Activated naive CD4-positive, alpha-beta T cell treated with anti-CD3 and anti-CD28 coated beads for 36 hours (primary cell): ENCODE measurements around the gene NT5DC1. TPM values are rescaled to one million over a fixed set of nuclear protein-coding genes. Genes with fewer than 3 reads are reported as not detected.

Experiments
- CTCF ChIA-PET: fragments of 350-600 bp; sonication (Branson Sonifier 250); formaldehyde crosslinking; loops from one replicate; lab custom pipeline; 2021; ENCODE audit warnings: antibody characterized with exemption; lab: Charles Lee
- DNase-seq: peaks from one replicate; pipeline ENCODE4 v3.0.0-alpha.2; 2020
- H3K27ac Mint-ChIP-seq: one replicate; pipeline ENCODE4 v1.8.0; 2021; ENCODE audit warnings: mild to moderate bottlenecking, mixed read lengths
- H3K27me3 Mint-ChIP-seq: one replicate; pipeline ENCODE4 v1.8.0; 2021; ENCODE audit warnings: low read depth, mixed read lengths
- H3K36me3 Mint-ChIP-seq: one replicate; pipeline ENCODE4 v1.8.0; 2021; ENCODE audit warnings: low read depth, mixed read lengths
- H3K4me1 Mint-ChIP-seq: one replicate; pipeline ENCODE4 v1.8.0; 2021; ENCODE audit warnings: low read depth, mixed read lengths
- H3K4me3 Mint-ChIP-seq: one replicate; pipeline ENCODE4 v1.8.0; 2021; ENCODE audit warnings: mild to moderate bottlenecking, moderate library complexity, mixed read lengths
- H3K9me3 Mint-ChIP-seq: one replicate; pipeline ENCODE4 v1.8.0; 2021; ENCODE audit warnings: mixed read lengths
- intact Hi-C: fragments of 100-400 bp; cut with micrococcal nuclease; formaldehyde crosslinking; loops from one replicate; pipeline ENCODE4 v1.15.1; 2023
- total RNA-seq, 2 experiments: library from RNA; stranded (reverse); gene quantifications; one replicate each; pipeline ENCODE4 v1.2.3, GENCODE V29; 2021

NT5DC1 gene
- total RNA-seq, 2 experiments from 2014 or later: 59.7 to 62.6 TPM

GRCh38 chr6:116210316-116210715, 109.7 kb downstream of the NT5DC1 start:
- no peak overlapping the region for H3K4me3 Mint-ChIP-seq
- CTCF ChIA-PET: interaction anchor here (0.6 kb wide), 2 partner anchors 21 to 27 kb away, joined by 3 to 4 read pairs; no protein-coding TSS in a partner anchor
- intact Hi-C loops: no loop called here

DNA sequence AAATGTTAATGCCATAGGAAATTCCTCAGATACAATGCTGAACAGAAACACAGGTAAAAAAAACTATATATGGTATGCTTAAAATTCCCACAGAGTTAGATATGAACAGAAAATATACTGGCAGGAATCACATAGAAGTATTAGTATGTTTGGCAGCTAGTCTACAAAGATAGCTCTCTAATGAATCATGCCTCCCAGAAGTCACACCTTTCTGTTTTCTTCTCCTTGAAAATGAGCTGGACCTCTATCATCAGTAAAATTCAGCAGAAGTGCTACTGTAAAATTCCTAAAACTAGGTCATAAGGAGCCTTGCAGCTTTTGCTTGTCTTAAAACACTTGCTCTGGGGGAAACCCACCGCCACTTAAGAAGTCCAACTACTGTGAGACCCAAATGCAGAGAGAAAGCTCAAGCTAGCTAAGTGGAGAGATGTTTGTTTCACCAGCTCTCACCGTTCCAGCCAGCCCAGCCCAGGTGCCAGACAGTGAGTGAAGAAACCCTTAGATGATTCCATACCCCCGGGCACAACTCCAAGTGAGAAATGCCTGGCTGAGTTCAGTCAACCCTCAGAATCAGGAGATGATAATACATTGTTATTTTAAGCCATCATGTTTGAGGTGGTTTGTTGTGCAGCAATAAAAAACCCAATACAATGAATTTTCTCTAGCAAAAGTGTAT, 110.2 kb downstream of the NT5DC1 start:
- intact Hi-C loops: no loop called here
- H3K27ac Mint-ChIP-seq: no peak overlapping the region

More at GRCh38 chr6:116210316-116210715, 109.7 kb downstream of the NT5DC1 start:
- no peaks in the 10 kb centered on the region for H3K36me3 Mint-ChIP-seq
- no peaks in the 10 kb centered on the region for H3K9me3 Mint-ChIP-seq
- no peak for DNase-seq
- H3K27me3 Mint-ChIP-seq: no peaks in the 10 kb centered on the region
- H3K4me1 Mint-ChIP-seq: no peaks in the 10 kb centered on the region
- no peak overlapping the region for H3K27ac Mint-ChIP-seq

GRCh38 chr6:116214681-116215080, 114.0 kb downstream of the NT5DC1 start:
- H3K27ac Mint-ChIP-seq: no peak overlapping the region
- H3K4me3 Mint-ChIP-seq: no peak overlapping the region
- no peaks in the 10 kb centered on the region for H3K27me3 Mint-ChIP-seq
- DNase-seq: no peak
- intact Hi-C loops: loop anchor here (5.0 kb wide), 1 partner anchor 228 kb away; no protein-coding TSS in a partner anchor
- peaks cover 4% of the 10 kb centered on the region for H3K4me1 Mint-ChIP-seq
- no peaks in the 10 kb centered on the region for H3K36me3 Mint-ChIP-seq
- H3K9me3 Mint-ChIP-seq: no peaks in the 10 kb centered on the region
- CTCF ChIA-PET: interaction anchor here (0.9 to 1.2 kb wide), 2 partner anchors 9 to 748 kb away, joined by 3 read pairs; no protein-coding TSS in a partner anchor

More for the DNA sequence above, 110.2 kb downstream of the NT5DC1 start:
- no peak for DNase-seq
- Mint-ChIP-seq H3K4me3 (no peak overlapping the region), H3K27me3 (no peaks in the 10 kb centered on the region), H3K9me3 (no peaks in the 10 kb centered on the region), H3K4me1 (no peaks in the 10 kb centered on the region), H3K36me3 (no peaks in the 10 kb centered on the region)
- CTCF ChIA-PET: interaction anchor here (0.6 kb wide), 2 partner anchors 21 to 26 kb away, joined by 3 to 4 read pairs; no protein-coding TSS in a partner anchor

DNA sequence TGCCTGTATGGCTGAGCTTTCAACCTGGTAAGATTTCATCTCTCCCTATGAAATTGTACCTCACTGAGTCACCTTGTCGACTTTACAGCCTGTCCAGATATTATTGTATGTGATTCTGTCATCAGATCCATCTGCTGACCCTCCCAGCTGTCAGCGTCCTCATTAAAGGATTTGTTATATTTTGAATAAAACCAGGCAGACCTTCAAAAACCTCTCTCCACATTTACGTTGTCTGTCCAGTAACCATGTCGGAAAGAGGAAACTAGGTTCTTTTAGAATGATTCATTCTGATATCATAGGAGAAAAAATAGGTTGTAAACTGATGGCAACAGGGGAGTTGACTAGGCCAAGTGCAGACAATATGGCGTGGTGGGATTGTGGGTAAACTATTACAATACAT, 114.8 kb downstream of the NT5DC1 start:
- no peaks in the 10 kb centered on the region for H3K36me3 Mint-ChIP-seq
- H3K27ac Mint-ChIP-seq: no peak overlapping the region
- H3K4me1 Mint-ChIP-seq: peaks cover 4% of the 10 kb centered on the region
- DNase-seq: no peak
- no peaks in the 10 kb centered on the region for H3K27me3 Mint-ChIP-seq
- H3K9me3 Mint-ChIP-seq: no peaks in the 10 kb centered on the region
- no peak overlapping the region for H3K4me3 Mint-ChIP-seq
- CTCF ChIA-PET: interaction anchor here (0.9 to 1.2 kb wide), 2 partner anchors 10 to 747 kb away, joined by 3 read pairs; no protein-coding TSS in a partner anchor
- intact Hi-C loops: loop anchor here (5.0 kb wide), 1 partner anchor 227 kb away; no protein-coding TSS in a partner anchor

- H3K36me3 Mint-ChIP-seq: no peaks in the 10 kb centered on the region
- H3K4me1 Mint-ChIP-seq: peaks cover 4% of the 10 kb centered on the region
- no peak overlapping the region for H3K27ac Mint-ChIP-seq
- intact Hi-C loops: loop anchor here (1.0 to 5.0 kb wide), 6 partner anchors 37 to 315 kb away; partner anchors contain the start of genes TSPYL1 and TSPYL4
- no peaks in the 10 kb centered on the region for H3K27me3 Mint-ChIP-seq
- DNase-seq: no peak
- CTCF ChIA-PET: interaction anchor here (0.6 to 2.8 kb wide), 15 partner anchors 9 to 1262 kb away, joined by 3 to 18 read pairs (median 4); partner anchors contain the start of gene TSPYL1
- H3K9me3 Mint-ChIP-seq: no peaks in the 10 kb centered on the region
- H3K4me3 Mint-ChIP-seq: no peak overlapping the region
Measured at GRCh38 chr6:116217069-116217468, 116.4 kb downstream of the NT5DC1 start.

DNA sequence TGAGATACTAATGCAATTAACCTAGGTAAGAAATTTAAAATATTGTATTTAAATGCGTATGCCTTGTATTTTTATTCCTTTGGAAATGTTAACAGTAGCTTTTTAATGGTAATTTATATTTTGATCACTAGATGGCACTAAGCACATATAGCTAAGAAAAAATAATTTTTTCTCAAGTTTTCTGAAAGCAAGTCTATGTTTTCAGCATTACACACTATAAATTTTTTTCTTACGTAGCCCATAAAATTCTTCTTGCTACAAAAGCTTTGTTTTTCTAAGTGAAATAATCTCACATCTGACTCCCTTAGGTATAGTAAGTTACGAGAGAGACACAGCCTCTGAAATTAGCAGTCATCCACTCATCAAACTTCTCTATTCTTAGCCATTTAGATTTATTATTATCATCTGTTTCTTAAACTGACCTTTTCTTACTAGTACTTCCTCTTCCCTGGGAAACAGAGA, 117.5 kb downstream of the NT5DC1 start:
- no peaks in the 10 kb centered on the region for H3K27me3 Mint-ChIP-seq
- CTCF ChIA-PET: interaction anchor here (0.6 to 2.8 kb wide), 12 partner anchors 10 to 577 kb away, joined by 3 to 18 read pairs (median 4); no protein-coding TSS in a partner anchor
- H3K9me3 Mint-ChIP-seq: no peaks in the 10 kb centered on the region
- intact Hi-C loops: loop anchor here (1.0 to 5.0 kb wide), 3 partner anchors 153 to 343 kb away; partner anchors contain the start of gene DSE
- no peak overlapping the region for H3K27ac Mint-ChIP-seq
- peaks cover 4% of the 10 kb centered on the region for H3K4me1 Mint-ChIP-seq
- no peaks in the 10 kb centered on the region for H3K36me3 Mint-ChIP-seq
- no peak for DNase-seq
- H3K4me3 Mint-ChIP-seq: no peak overlapping the region

GRCh38 chr6:116218866-116219265, 118.2 kb downstream of the NT5DC1 start:
- Mint-ChIP-seq H3K4me3 (no peak overlapping the region), H3K36me3 (no peaks in the 10 kb centered on the region), H3K27me3 (no peaks in the 10 kb centered on the region), H3K27ac (no peak overlapping the region), H3K9me3 (no peaks in the 10 kb centered on the region), H3K4me1 (peaks cover 4% of the 10 kb centered on the region)
- CTCF ChIA-PET: interaction anchor here (0.6 to 2.8 kb wide), 6 partner anchors 17 to 136 kb away, joined by 3 to 18 read pairs (median 4); no protein-coding TSS in a partner anchor
- DNase-seq: no peak
- intact Hi-C loops: loop anchor here (1.0 to 5.0 kb wide), 3 partner anchors 152 to 342 kb away; partner anchors contain the start of gene DSE

GRCh38 chr6:116221067-116221466, 120.4 kb downstream of the NT5DC1 start:
- Mint-ChIP-seq H3K4me1 (peaks cover 4% of the 10 kb centered on the region), H3K27me3 (no peaks in the 10 kb centered on the region), H3K4me3 (no peak overlapping the region), H3K27ac (no peak overlapping the region), H3K9me3 (no peaks in the 10 kb centered on the region), H3K36me3 (peaks cover 3% of the 10 kb centered on the region)
- DNase-seq: no peak
- CTCF ChIA-PET: no interaction called here
- intact Hi-C loops: no loop called here

GRCh38 chr6:116221911-116222310, 121.3 kb downstream of the NT5DC1 start:
- peaks cover 3% of the 10 kb centered on the region for H3K4me1 Mint-ChIP-seq
- H3K27me3 Mint-ChIP-seq: no peaks in the 10 kb centered on the region
- no peaks in the 10 kb centered on the region for H3K9me3 Mint-ChIP-seq
- H3K27ac Mint-ChIP-seq: no peak overlapping the region
- CTCF ChIA-PET: no interaction called here
- intact Hi-C loops: no loop called here
- H3K36me3 Mint-ChIP-seq: peaks cover 3% of the 10 kb centered on the region
- H3K4me3 Mint-ChIP-seq: no peak overlapping the region
- DNase-seq: no peak

DNA sequence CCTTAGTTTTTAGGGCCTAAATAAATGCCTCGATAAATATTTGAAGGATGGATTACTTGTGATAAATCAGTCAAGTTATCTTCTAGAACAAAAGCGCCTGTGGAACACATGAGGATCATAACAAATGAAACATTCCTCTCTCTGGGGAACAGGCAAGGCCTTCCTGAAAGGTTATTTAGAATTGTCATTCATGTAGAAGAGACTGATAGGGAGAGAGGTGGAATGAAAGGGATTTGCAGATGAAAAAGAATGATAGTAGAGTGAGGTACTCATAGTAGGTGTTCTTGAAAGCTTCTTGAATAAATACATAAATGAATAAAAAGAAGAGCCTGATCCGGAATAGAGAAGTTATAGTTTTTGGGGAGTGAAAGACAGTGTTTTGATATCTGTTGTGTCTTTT, 122.7 kb downstream of the NT5DC1 start:
- H3K9me3 Mint-ChIP-seq: no peaks in the 10 kb centered on the region
- no peaks in the 10 kb centered on the region for H3K27me3 Mint-ChIP-seq
- H3K4me1 Mint-ChIP-seq: no peaks in the 10 kb centered on the region
- CTCF ChIA-PET: no interaction called here
- H3K36me3 Mint-ChIP-seq: peaks cover 3% of the 10 kb centered on the region
- H3K4me3 Mint-ChIP-seq: no peak overlapping the region
- intact Hi-C loops: no loop called here
- DNase-seq: no peak
- H3K27ac Mint-ChIP-seq: no peak overlapping the region

DNA sequence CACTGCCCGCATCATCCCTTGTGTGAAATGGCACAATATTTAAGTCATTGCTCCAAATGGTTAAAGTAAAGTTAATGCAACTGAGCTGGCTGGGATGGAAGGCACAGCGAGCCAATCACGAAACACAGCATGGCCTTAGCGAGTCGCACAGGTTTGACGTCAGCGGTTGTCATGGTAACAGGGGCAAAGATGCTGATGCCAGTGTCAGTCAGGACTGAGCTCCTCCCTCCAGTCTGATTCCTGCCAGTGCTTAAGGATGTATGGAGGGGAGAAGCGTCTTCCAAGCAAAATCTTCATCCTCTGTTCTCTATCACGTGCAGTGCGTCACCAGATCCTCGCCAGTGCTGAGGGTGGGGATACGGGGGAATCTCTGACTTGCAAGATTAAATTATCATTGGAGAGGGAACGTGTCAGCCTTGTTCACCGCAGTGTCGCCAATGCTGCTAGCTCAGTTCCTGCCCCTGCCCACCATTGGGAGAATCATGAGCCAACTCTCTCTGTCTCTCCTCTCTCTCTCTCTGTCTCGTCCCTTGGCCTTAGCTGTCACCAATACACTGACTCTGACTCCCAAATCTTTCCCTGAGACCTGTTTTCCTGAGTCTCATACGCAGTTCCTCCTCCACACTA, 128.7 kb downstream of the NT5DC1 start:
- H3K4me3 Mint-ChIP-seq: no peak overlapping the region
- no peaks in the 10 kb centered on the region for H3K27me3 Mint-ChIP-seq
- H3K36me3 Mint-ChIP-seq: peaks cover 12% of the 10 kb centered on the region
- H3K27ac Mint-ChIP-seq: no peak overlapping the region
- H3K9me3 Mint-ChIP-seq: no peaks in the 10 kb centered on the region
- peak; percentile 14 for DNase-seq
- intact Hi-C loops: no loop called here
- no peaks in the 10 kb centered on the region for H3K4me1 Mint-ChIP-seq
- CTCF ChIA-PET: interaction anchor here (0.7 to 2.8 kb wide), 3 partner anchors 13 to 40 kb away, joined by 4 to 11 read pairs (median 4); no protein-coding TSS in a partner anchor

DNA sequence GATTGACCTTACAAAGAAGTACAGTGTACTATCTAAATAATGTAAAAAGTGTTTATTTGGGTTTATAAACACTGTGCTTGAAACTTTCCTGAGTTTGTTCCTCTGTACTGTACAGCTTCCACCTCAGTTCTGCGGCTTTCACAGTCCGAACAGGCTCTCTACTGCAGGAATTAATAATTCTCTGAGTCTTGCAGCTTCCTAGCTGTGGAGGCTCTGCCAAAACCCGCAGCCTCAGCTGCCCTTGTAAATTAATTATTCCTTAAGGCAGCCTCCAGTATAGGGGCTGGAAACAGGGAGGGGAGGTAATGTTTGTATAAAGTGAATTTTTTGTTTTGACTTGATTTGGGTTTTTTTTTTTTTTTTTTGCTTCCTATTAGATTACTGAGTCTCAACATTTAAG, 134.0 kb downstream of the NT5DC1 start:
- CTCF ChIA-PET: no interaction called here
- Mint-ChIP-seq H3K36me3 (peaks cover 5% of the 10 kb centered on the region), H3K9me3 (no peaks in the 10 kb centered on the region), H3K27ac (no peak overlapping the region), H3K4me3 (no peak overlapping the region), H3K4me1 (no peaks in the 10 kb centered on the region), H3K27me3 (no peaks in the 10 kb centered on the region)
- intact Hi-C loops: no loop called here
- DNase-seq: no peak
